GM12878 (cell line): ENCODE results near the gene YTHDC1. TPM values are rescaled to one million over a fixed set of nuclear protein-coding genes. Genes with fewer than 3 reads are reported as not detected.
A peak's percentile ranks its signal among the peaks of the same experiment; 100 is the strongest.

Experiments used
- EZH2 ChIP-seq: IDR thresholded peaks from 2 replicates; pipeline ENCODE4 v1.6.1; 2012; ENCODE audit warnings: low read depth, mild to moderate bottlenecking, control low read depth, inconsistent platforms, low read length, borderline replicate concordance; ENCODE audit not compliant: control insufficient read depth
- MTA3 ChIP-seq: IDR thresholded peaks from 2 replicates; pipeline ENCODE4 v1.6.1; 2012; ENCODE audit warnings: low read length, inconsistent platforms, borderline replicate concordance
- NRF1 ChIP-seq: conservative IDR thresholded peaks from 2 replicates; pipeline ENCODE4 v1.6.1; 2011; ENCODE audit warnings: mild to moderate bottlenecking, low read depth, low read length, improper control_type of control experiment
- STAT1 ChIP-seq: fragments of 450-650 bp; conservative IDR thresholded peaks from 2 replicates; pipeline ENCODE4 v1.6.1; 2014; ENCODE audit warnings: antibody characterized with exemption, mild to moderate bottlenecking
- SUPT20H ChIP-seq: IDR thresholded peaks from 2 replicates; pipeline ENCODE4 v1.6.1; 2011; ENCODE audit warnings: low read depth, mild to moderate bottlenecking, low read length, moderate library complexity, borderline replicate concordance; ENCODE audit not compliant: control insufficient read depth
- ZNF274 ChIP-seq: IDR thresholded peaks from one replicate; pipeline ENCODE4 v1.8.0; 2011; ENCODE audit not compliant: insufficient read length, insufficient read depth
- polyA plus RNA-seq, 11 experiments: library from polyadenylated mRNA; depleted of rRNA in 4 of 11; unstranded in 6 of 11; stranded (reverse) in 5 of 11; fragments of >200 nt; fragmentation: Nextera tagmentation in 4 of 11; fragmentation: Illumina TruSeq in 1 of 11; extraction: Ambion mirVana in 4 of 11; extraction: Trizol in 1 of 11; gene quantifications; 1 replicate in 1 of 11; 2 replicates in 10 of 11; pipeline versions ENCODE4 v1.2.1 to v1.2.3, GENCODE V29; 2011 to 2016; ENCODE audit warnings: inconsistent platforms in 2 of 11, missing spikeins in 2 of 11, low read depth in 1 of 11
- total RNA-seq, 4 experiments: library from RNA; depleted of rRNA in 3 of 4; stranded (reverse); fragments of >200 nt in 3 of 4; fragmentation: Illumina TruSeq in 1 of 4; extraction: Trizol in 1 of 4; gene quantifications; 2 replicates each; pipeline versions ENCODE4 v1.2.1 to v1.2.3, GENCODE V29; 2013 to 2021
- TF ChIP-seq, protein P1 (sequence below): fragments of 450-650 bp; conservative IDR thresholded peaks from 2 replicates; pipeline ENCODE4 v1.6.1; 2017; ENCODE audit warnings: mild to moderate bottlenecking, moderate library complexity
- TF ChIP-seq, protein P2 (sequence below): fragments of 450-650 bp; IDR thresholded peaks from 2 replicates; pipeline ENCODE4 v1.6.1; 2017; ENCODE audit warnings: low read depth, mild to moderate bottlenecking, moderate library complexity

Gene YTHDC1
- total and polyA plus RNA-seq, 10 of the 15 experiments (the other 5 are each of a cell fraction or from before 2014, with no cell fraction given), result 18.7 to 83.2 (median 47.5) TPM

DNA sequence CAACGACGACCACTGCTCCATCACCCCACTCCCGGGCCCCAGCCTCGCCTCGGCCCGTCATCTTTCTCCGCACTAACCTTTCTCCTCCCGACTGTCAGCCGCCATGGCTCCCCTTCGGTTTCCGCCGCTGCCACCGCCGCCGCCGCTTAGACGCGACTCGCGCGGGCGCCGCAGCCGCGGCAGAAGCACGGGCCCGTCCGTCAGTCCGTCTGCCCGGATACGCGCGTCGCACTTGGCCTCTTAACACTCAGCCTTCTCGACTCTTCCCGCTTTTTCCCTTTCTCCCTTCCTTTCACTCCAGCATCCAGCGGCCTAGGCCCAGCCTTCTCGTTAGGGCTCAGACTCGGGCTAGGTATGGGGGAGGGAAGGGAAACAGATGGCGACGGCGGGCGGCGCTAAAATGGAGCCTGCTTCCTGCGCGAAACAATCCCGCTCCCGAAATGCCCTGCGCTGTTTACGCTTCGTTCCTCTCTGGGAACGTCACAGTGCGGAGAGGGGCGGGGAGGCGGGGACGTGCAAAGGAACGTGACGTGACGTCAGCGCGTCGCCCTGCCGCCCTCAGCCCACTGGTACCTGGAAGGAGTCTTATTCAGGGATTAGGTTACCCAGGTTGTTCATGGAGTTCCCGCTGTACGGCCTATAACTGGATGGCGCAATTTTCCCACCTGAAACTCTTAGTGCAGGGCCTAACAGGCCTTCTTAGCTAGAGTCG is at the start of gene YTHDC1 (continued):
- TF ChIP-seq, protein P1, sequence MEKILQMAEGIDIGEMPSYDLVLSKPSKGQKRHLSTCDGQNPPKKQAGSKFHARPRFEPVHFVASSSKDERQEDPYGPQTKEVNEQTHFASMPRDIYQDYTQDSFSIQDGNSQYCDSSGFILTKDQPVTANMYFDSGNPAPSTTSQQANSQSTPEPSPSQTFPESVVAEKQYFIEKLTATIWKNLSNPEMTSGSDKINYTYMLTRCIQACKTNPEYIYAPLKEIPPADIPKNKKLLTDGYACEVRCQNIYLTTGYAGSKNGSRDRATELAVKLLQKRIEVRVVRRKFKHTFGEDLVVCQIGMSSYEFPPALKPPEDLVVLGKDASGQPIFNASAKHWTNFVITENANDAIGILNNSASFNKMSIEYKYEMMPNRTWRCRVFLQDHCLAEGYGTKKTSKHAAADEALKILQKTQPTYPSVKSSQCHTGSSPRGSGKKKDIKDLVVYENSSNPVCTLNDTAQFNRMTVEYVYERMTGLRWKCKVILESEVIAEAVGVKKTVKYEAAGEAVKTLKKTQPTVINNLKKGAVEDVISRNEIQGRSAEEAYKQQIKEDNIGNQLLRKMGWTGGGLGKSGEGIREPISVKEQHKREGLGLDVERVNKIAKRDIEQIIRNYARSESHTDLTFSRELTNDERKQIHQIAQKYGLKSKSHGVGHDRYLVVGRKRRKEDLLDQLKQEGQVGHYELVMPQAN, result peak; percentile 71
- TF ChIP-seq, protein P2, sequence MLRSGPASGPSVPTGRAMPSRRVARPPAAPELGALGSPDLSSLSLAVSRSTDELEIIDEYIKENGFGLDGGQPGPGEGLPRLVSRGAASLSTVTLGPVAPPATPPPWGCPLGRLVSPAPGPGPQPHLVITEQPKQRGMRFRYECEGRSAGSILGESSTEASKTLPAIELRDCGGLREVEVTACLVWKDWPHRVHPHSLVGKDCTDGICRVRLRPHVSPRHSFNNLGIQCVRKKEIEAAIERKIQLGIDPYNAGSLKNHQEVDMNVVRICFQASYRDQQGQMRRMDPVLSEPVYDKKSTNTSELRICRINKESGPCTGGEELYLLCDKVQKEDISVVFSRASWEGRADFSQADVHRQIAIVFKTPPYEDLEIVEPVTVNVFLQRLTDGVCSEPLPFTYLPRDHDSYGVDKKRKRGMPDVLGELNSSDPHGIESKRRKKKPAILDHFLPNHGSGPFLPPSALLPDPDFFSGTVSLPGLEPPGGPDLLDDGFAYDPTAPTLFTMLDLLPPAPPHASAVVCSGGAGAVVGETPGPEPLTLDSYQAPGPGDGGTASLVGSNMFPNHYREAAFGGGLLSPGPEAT, result peak; percentile 84
- TF ChIP-seq SUPT20H (no peak), MTA3 (no peak; the same call in 1 of the 2 replicates), ZNF274 (no peak), STAT1 (0 out of 2 replicates have a peak, but pooled peaks have one; percentile 2), EZH2 (no peak), NRF1 (peak; percentile 60)
